Measurements from ENCODE around the gene FASTKD2.
A peak's percentile ranks its signal among the peaks of the same experiment; 100 is the strongest.

The FASTKD2 gene

DNA sequence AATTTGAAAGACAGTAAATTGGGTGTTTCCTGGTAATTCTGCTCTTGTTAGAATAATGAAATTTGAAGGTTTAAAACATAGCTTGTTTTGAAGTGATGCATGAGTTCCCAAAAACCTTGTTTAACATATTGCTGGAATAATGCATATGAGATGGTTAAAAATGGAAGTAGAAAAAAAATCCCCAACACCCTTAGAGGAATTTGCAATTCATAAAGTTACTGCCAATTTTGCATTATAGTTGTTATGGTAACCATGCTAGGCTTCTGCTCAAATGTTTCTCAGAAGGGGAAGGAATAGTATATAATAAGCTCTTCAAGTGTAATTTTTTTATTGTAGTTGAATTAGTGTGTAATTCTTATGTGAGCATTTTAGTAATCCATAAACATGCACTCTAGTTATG lies 49.1 kb downstream of the FASTKD2 start:
- no peak for DNase-seq (ENCODE audit: low read depth)
- TF ChIP-seq, protein P1, sequence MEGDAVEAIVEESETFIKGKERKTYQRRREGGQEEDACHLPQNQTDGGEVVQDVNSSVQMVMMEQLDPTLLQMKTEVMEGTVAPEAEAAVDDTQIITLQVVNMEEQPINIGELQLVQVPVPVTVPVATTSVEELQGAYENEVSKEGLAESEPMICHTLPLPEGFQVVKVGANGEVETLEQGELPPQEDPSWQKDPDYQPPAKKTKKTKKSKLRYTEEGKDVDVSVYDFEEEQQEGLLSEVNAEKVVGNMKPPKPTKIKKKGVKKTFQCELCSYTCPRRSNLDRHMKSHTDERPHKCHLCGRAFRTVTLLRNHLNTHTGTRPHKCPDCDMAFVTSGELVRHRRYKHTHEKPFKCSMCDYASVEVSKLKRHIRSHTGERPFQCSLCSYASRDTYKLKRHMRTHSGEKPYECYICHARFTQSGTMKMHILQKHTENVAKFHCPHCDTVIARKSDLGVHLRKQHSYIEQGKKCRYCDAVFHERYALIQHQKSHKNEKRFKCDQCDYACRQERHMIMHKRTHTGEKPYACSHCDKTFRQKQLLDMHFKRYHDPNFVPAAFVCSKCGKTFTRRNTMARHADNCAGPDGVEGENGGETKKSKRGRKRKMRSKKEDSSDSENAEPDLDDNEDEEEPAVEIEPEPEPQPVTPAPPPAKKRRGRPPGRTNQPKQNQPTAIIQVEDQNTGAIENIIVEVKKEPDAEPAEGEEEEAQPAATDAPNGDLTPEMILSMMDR (conservative IDR thresholded peaks at IDR 0.05; ENCODE audit: control insufficient read depth, insufficient read depth, low read depth, low read length), result no peak
- H3K4me3 ChIP-seq (ENCODE audit: control insufficient read depth, low read depth, low read length), result no peak overlapping the region

DNA sequence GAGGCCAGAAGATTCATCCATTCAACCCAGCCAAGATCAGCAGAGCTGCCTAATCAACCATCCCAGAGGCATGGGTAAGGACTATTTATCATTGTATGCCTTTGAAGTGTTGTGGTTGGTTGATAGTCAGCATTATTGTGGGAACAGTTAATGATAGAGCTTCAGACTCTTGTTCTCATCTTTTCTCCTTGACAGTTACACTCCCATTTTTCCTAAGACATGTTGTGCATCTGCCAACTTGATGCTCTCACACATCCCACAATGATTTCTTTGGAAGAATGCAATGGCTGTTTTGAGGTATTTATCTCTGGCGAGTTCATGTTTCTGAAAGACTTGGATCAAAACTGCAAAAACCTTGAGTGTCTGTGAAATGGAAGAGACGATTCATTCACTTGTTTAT lies 55.4 kb downstream of the FASTKD2 start:
- DNase-seq (ENCODE audit: low read depth), result no peak
- H3K4me3 ChIP-seq (ENCODE audit: control insufficient read depth, low read depth, low read length), result no peak overlapping the region
- TF ChIP-seq, protein P1 (conservative IDR thresholded peaks at IDR 0.05; ENCODE audit: control insufficient read depth, insufficient read depth, low read depth, low read length), result no peak

DNA sequence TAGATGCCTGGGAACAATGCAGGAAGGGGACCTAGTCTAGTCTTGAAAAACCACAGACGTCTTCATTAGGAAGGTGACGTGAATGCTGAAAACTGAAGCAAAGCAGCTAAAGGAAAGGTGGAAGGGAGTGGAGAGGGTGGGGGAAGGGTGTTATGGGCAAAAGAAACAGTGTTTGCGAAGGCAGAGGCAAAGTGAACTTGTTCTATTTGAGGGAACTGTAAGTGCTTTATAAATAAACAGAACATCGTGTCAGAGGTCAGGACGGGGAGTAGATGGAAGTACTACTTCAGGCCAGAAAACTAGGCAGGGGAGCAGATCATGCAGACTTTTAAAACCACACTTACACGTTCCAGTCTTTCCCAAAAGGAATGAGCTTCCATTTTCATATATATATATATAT lies 57.8 kb downstream of the FASTKD2 start:
- DNase-seq (ENCODE audit: low read depth), result no peak
- TF ChIP-seq, protein P1 (conservative IDR thresholded peaks at IDR 0.05; ENCODE audit: control insufficient read depth, insufficient read depth, low read depth, low read length), result no peak
- no peak overlapping the region for H3K4me3 ChIP-seq (ENCODE audit: control insufficient read depth, low read depth, low read length)

DNA sequence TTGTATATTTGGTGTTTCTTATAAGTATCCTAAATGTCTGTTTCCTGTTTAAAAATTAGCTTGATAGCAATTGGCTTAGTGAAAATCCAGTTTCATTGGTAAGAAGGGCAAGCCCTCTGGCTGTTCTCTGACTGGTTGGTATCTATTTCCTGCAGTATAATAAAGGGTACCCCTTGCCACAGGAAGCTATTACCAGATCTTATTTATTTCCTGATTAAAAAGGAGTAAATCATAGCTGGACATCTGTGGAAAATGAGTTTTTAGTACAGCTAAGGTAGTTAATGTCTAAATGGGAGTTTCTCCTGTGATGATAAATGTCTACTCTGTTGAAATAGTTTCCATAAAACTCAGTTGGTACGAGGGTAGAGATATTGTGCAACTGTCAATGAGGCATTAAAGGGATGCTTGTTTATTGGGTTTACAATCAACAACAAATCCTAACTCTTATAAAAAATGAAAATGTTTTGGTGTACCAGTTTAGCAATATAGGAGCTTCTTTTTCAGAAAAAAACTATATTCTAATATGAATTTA lies 58.7 kb downstream of the FASTKD2 start:
- H3K4me3 ChIP-seq (ENCODE audit: control insufficient read depth, low read depth, low read length), result no peak overlapping the region
- TF ChIP-seq, protein P1 (conservative IDR thresholded peaks at IDR 0.05; ENCODE audit: control insufficient read depth, insufficient read depth, low read depth, low read length), result no peak
- no peak for DNase-seq (ENCODE audit: low read depth)

DNA sequence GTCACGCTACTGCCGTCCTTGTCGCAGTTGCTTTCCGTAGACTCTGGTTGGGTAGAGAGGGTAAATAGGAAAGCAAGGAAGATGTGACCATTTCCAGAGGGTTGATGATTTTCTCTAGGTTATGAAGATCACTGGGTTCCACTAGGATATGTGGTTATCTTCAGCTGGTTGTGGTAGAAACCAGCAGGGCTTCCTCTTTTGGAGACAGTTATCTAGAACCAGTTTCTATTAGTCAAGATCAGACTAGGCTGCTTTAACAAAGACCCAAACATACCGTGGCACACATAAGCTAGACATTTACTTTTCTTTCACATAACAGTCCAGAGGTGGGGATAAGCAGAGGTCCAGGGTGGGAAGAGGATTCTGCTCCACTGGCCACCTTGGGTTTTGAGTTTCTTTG lies 59.6 kb downstream of the FASTKD2 start:
- no peak overlapping the region for H3K4me3 ChIP-seq (ENCODE audit: control insufficient read depth, low read depth, low read length)
- no peak for DNase-seq (ENCODE audit: low read depth)
- TF ChIP-seq, protein P1 (conservative IDR thresholded peaks at IDR 0.05; ENCODE audit: control insufficient read depth, insufficient read depth, low read depth, low read length), result no peak

DNA sequence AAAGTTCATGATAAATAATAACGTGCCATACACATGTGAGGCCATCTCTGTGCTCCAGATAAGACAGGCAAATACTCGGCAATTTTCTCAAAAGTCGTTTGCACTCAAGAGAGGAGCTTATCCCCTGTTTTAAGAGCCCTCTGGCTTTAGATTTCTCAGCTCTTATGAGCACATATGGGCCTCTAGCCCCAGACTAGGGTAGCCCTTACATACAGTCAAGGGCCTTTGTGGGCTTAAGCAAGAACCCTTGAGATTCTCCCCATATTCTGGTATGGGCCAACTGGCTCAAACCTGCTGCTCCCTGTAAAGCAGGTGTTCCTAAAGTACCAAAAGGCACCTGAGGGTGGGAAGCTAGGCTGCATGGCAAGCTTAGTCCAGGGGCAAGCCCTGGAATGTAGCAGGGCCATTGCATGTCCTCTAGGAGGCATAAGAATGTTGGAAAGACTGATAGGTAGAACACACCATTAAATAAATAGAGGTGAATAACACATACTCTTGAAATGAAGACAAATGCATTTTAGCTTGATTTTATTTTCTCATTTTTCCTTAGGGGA lies 66.1 kb downstream of the FASTKD2 start:
- no peak overlapping the region for H3K4me3 ChIP-seq (ENCODE audit: control insufficient read depth, low read depth, low read length)
- DNase-seq (ENCODE audit: low read depth), result no peak
- TF ChIP-seq, protein P1 (conservative IDR thresholded peaks at IDR 0.05; ENCODE audit: control insufficient read depth, insufficient read depth, low read depth, low read length), result no peak

DNA sequence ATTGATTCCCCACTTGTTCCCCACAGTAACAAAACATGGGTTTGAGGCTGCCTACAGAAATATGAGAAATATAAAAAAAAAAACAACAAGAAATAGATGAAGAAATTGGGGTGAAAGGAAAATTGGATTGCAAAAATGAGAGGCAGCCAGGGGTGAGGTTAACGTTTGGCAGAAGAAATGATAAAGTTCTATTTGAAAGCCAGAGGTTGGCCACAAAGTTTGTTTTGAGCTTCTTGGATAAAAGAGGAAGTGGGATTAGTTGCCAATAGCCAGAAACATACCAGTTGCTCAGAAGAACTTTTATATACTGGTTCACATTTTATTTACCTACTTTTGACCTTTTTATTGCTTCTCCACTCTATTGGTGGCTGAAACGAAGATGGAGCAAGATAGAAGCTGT lies 67.5 kb downstream of the FASTKD2 start:
- no peak overlapping the region for H3K4me3 ChIP-seq (ENCODE audit: control insufficient read depth, low read depth, low read length)
- peak; percentile 17 for DNase-seq (ENCODE audit: low read depth)
- TF ChIP-seq, protein P1 (conservative IDR thresholded peaks at IDR 0.05; ENCODE audit: control insufficient read depth, insufficient read depth, low read depth, low read length), result no peak
